ENCODE data around the gene SURF6.

SURF6 gene

GRCh38 chr9:133367778-133368177 is 31.8 kb upstream of the SURF6 start:
- no peak for TF ChIP-seq CTCF (IDR thresholded peaks at IDR 0.05; ENCODE audit: borderline replicate concordance, insufficient read depth, low read depth, low read length)
- no peak overlapping the region for H3K4me3 ChIP-seq (ENCODE audit: low read depth, low read length)

GRCh38 chr9:133367221-133367620 is 31.2 kb upstream of the SURF6 start:
- no peak for TF ChIP-seq CTCF (IDR thresholded peaks at IDR 0.05; ENCODE audit: borderline replicate concordance, insufficient read depth, low read depth, low read length)
- H3K4me3 ChIP-seq (ENCODE audit: low read depth, low read length), result no peak overlapping the region

- no peak overlapping the region for H3K4me3 ChIP-seq (ENCODE audit: low read depth, low read length)
- TF ChIP-seq CTCF (IDR thresholded peaks at IDR 0.05; ENCODE audit: borderline replicate concordance, insufficient read depth, low read depth, low read length), result no peak
Observed at GRCh38 chr9:133366435-133366834, 30.4 kb upstream of the SURF6 start.

GRCh38 chr9:133362359-133363044 is 26.5 kb upstream of the SURF6 start:
- TF ChIP-seq CTCF (IDR thresholded peaks at IDR 0.05; ENCODE audit: borderline replicate concordance, insufficient read depth, low read depth, low read length), result no peak
- H3K4me3 ChIP-seq (ENCODE audit: low read depth, low read length), result no peak overlapping the region

- no peak for TF ChIP-seq CTCF (IDR thresholded peaks at IDR 0.05; ENCODE audit: borderline replicate concordance, insufficient read depth, low read depth, low read length)
- no peak overlapping the region for H3K4me3 ChIP-seq (ENCODE audit: low read depth, low read length)
Observed at GRCh38 chr9:133361507-133362092, 25.6 kb upstream of the SURF6 start.

GRCh38 chr9:133360400-133361393 is 24.7 kb upstream of the SURF6 start:
- TF ChIP-seq CTCF (IDR thresholded peaks at IDR 0.05; ENCODE audit: borderline replicate concordance, insufficient read depth, low read depth, low read length), result no peak
- H3K4me3 ChIP-seq (ENCODE audit: low read depth, low read length), result no peak overlapping the region
